Measurements from ENCODE around the gene TIE1. TPM values are rescaled to one million over a fixed set of nuclear protein-coding genes. Genes with fewer than 3 reads are reported as not detected.

Gene TIE1
- total RNA-seq, 1 experiment from 2014 or later: 1.2 TPM

- Histone ChIP-seq H3K23me2 (ENCODE audit: insufficient read length, low read depth, low read length, poor library complexity, severe bottlenecking) (no peaks in the 10 kb centered on the region), H3T11ph (ENCODE audit: low read length) (no peak overlapping the region), H2AK5ac (ENCODE audit: insufficient read length, low read length) (no peak overlapping the region), H3K18ac (ENCODE audit: insufficient read length, low read depth, low read length) (no peak overlapping the region), H3K27me3 (ENCODE audit: insufficient read depth, low read length) (no peaks in the 10 kb centered on the region), H2BK5ac (ENCODE audit: insufficient read length, low read length) (no peak overlapping the region), H3K79me1 (ENCODE audit: insufficient read depth, low read depth, low read length, poor library complexity, severe bottlenecking) (no peaks in the 10 kb centered on the region), H3K14ac (ENCODE audit: insufficient read depth, low read length) (no peak overlapping the region), H2AFZ (ENCODE audit: low read length) (no peak overlapping the region), H3K79me2 (ENCODE audit: insufficient read depth, low read length) (no peaks in the 10 kb centered on the region), H4K20me1 (ENCODE audit: control insufficient read depth, insufficient read depth, insufficient read length) (no peaks in the 10 kb centered on the region), H3K9me3 (ENCODE audit: control insufficient read depth, low read depth, low read length) (no peaks in the 10 kb centered on the region), H3K23ac (ENCODE audit: insufficient read length, low read depth, low read length) (no peak overlapping the region), H3K9ac (ENCODE audit: extremely low read depth, insufficient read length, low read length) (no peak overlapping the region), H3K27ac (ENCODE audit: insufficient read length, low read depth, low read length) (no peak overlapping the region), H2BK15ac (ENCODE audit: low read depth, low read length) (no peak overlapping the region), H4K5ac (ENCODE audit: insufficient read length, low read depth, low read length) (no peak overlapping the region), H3K56ac (ENCODE audit: insufficient read length, low read depth, low read length) (no peak overlapping the region), H3K4me1 (ENCODE audit: insufficient read depth, low read length) (no peaks in the 10 kb centered on the region), H3K4ac (ENCODE audit: low read depth, low read length) (no peak overlapping the region), H2BK12ac (ENCODE audit: insufficient read length, low read depth, low read length) (no peak overlapping the region), H4K91ac (ENCODE audit: insufficient read length, low read depth, low read length) (no peak overlapping the region), H2BK20ac (ENCODE audit: low read depth, low read length, poor library complexity, severe bottlenecking) (no peak overlapping the region), H2BK120ac (ENCODE audit: low read depth, low read length, poor library complexity, severe bottlenecking) (no peak overlapping the region), H4K8ac (replicated peaks; ENCODE audit: insufficient read length, low read depth, low read length) (no peak overlapping the region), H3K4me2 (ENCODE audit: insufficient read depth, insufficient read length, low read length) (no peak overlapping the region)
- TF ChIP-seq CTCF (conservative IDR thresholded peaks at IDR 0.05): no peak
- Mint-ChIP-seq H3K27ac (no peak overlapping the region), H3K9me3 (peaks cover 22 to 30% of the 10 kb centered on the region in 2 experiments), H3K4me3 (no peak overlapping the region), H3K4me1 (peaks cover 10% of the 10 kb centered on the region in 2 experiments), H3K27me3 (ENCODE audit: low read depth) (no peaks in the 10 kb centered on the region; the same call in none of the 2 replicates), H3K36me3 (ENCODE audit: insufficient read depth in 1 of 3, low read depth in 3 of 3) (peaks cover 0 to 8% (median 5%) of the 10 kb centered on the region in 3 experiments; a peak in 6 of 7 replicates)
- no peak for DNase-seq
- WGBS (ENCODE audit: extremely low coverage, insufficient read length, low lambda C conversion rate): no CpG with 5 or more reads among the region's 1 CpG
These were observed 24.0 kb downstream of the TIE1 start for GRCh38 chr1:43324810-43325209.
